ENCODE data around the gene OR2T6.
"Not testable (repeated sequence)": the region's sequence is repeated elsewhere in the genome, so short reads cannot be mapped to it uniquely, and the experiment has no call there.

GRCh38 chr1:248434913-248435312 is 59.4 kb downstream of the OR2T6 start:
- not testable (repeated sequence) for TF ChIP-seq CTCF (IDR thresholded peaks at IDR 0.05; ENCODE audit: borderline replicate concordance, extremely low read depth, low read length, poor library complexity, severe bottlenecking); EZH2 (IDR thresholded peaks at IDR 0.05; ENCODE audit: borderline replicate concordance, low read depth, low read length, severe bottlenecking)

Measured in DND-41 (cell line).